Activated T-cell treated with anti-CD3 and anti-CD28 coated beads, Interleukin-2, amount 50 U/mL, for 72 hours (primary cell): ENCODE measurements around the gene SYTL2. TPM values are rescaled to one million over a fixed set of nuclear protein-coding genes. Genes with fewer than 3 reads are reported as not detected.
"Not testable (repeated sequence)": the region's sequence is repeated elsewhere in the genome, so short reads cannot be mapped to it uniquely, and the experiment has no call there.

ENCODE experiments used
- ATAC-seq, 2 donors: fragments of 150-1000 bp; cut with Tn5 transposase; replicated peaks in 1 of 2; 2 replicates each; pipeline ENCODE4 v1.10.0; 2021; ENCODE audit warnings: moderate library complexity in 2 of 2, mild to moderate bottlenecking in 1 of 2
- DNase-seq, 2 donors: peaks; one replicate each; pipeline ENCODE4 v3.0.0; 2021 to 2022; ENCODE audit warnings: mixed read lengths in 1 of 2
- H3K27ac Mint-ChIP-seq: one replicate; pipeline ENCODE4 v1.8.0; 2022; ENCODE audit warnings: mild to moderate bottlenecking, moderate library complexity, mixed read lengths
- H3K27me3 Mint-ChIP-seq: one replicate; pipeline ENCODE4 v1.8.0; 2022; ENCODE audit warnings: low read depth, mixed read lengths
- H3K36me3 Mint-ChIP-seq, 2 donors: one replicate each; pipeline ENCODE4 v1.8.0; 2022; ENCODE audit warnings: mixed read lengths in 2 of 2, mild to moderate bottlenecking in 1 of 2; ENCODE audit not compliant: insufficient read depth in 2 of 2
- H3K4me1 Mint-ChIP-seq: one replicate; pipeline ENCODE4 v1.8.0; 2022; ENCODE audit warnings: low read depth, mixed read lengths
- H3K4me3 Mint-ChIP-seq, 2 donors: one replicate each; pipeline ENCODE4 v1.8.0; 2022; ENCODE audit warnings: mild to moderate bottlenecking in 2 of 2, mixed read lengths in 2 of 2, moderate library complexity in 2 of 2
- H3K9me3 Mint-ChIP-seq, 2 donors: one replicate each; pipeline ENCODE4 v1.8.0; 2022; ENCODE audit warnings: mixed read lengths in 2 of 2
- total RNA-seq, 2 donors: library from RNA; stranded (reverse); gene quantifications; one replicate each; pipeline ENCODE4 v1.2.3, GENCODE V29; 2022

SYTL2 gene, protein sequence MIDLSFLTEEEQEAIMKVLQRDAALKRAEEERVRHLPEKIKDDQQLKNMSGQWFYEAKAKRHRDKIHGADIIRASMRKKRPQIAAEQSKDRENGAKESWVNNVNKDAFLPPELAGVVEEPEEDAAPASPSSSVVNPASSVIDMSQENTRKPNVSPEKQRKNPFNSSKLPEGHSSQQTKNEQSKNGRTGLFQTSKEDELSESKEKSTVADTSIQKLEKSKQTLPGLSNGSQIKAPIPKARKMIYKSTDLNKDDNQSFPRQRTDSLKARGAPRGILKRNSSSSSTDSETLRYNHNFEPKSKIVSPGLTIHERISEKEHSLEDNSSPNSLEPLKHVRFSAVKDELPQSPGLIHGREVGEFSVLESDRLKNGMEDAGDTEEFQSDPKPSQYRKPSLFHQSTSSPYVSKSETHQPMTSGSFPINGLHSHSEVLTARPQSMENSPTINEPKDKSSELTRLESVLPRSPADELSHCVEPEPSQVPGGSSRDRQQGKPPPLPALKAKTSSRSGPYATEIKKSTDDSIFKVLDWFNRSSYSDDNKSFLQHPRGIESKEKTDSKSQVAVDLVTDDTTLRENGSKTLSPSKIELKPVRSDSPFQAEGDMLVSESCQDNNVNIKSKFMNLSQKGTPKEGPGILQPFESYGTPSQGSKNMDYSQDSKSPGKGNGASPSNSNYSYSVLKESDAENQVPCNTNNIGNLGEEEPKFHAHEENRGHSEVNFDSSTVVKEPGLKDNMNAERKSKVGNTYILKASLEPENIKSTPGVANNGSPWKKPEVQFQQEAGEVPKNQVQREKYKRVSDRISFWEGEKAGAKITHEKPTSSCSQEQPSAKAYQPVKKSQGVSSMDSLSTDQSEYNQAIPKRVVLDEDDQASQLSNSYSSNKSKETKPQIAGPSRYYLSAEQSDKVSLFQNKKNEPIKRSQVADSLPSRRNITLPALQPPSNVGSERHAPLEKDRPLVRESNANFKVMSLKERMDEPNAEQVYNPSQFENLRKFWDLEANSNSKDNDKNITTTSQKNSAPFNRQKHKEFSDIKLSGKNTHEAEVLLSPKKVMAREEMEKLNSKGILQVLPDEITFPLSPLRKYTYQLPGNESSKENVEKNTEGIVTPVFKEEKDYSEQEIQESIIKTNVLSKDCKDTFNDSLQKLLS (N-terminal part only)
- 10 to 100 TPM; 34.4 to 40.1 TPM for total RNA-seq

DNA sequence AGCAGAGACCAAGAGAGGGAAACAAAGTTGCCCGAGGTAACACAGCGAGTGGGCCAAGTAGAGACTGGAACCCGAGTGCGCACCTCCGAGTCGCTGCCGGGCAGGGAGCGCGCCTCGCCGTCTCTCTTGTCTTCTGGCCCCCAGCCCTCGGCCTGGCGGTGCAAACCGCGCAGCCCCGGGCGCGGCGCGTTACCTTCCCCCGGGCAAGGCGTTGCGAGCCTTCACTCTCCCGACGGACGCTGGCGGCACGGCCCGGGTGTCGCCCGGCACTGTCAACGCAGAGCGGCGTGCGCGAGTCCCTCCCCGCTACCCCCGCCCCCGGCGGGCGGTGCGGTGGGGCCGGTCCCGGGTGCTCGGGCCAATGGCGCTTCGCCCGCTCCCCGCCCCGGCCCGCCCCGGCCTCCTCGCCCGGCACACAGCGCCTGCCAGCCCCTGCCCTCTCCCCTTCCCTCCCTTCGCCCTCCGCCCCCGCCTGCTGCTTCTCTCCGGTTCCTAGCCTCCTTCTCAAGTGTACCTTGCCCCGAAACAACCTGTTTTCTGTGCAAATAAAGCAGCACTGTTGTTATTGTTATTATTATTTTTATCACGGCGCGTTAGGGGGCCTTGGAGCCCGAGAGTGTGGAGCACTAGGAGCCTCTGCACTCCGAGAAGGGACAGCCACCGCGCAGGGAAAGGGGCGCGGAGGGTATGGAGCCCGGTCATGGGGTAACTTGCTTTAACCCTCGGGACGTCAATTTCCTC, at the start of gene SYTL2:
Gene SYTL2 (minus strand): TSS at position 271 of the 741 bp plus-strand sequence. CDS start 53,416 bp downstream, outside the sequence.
- peaks cover 37% of the 10 kb centered on the region for H3K4me1 Mint-ChIP-seq
- peak; percentile 97 for ATAC-seq
- H3K4me3 Mint-ChIP-seq: peak within 1 kb of the TSS; percentile 87 to 96
- H3K9me3 Mint-ChIP-seq: no peaks in the 10 kb centered on the region
- H3K27me3 Mint-ChIP-seq: peaks cover 11% of the 10 kb centered on the region
- DNase-seq: peak; percentile 85 to 88
- peak within 1 kb of the TSS; percentile 89 for H3K27ac Mint-ChIP-seq
- peaks cover 0 to 1% of the 10 kb centered on the region in 2 donors for H3K36me3 Mint-ChIP-seq

DNA sequence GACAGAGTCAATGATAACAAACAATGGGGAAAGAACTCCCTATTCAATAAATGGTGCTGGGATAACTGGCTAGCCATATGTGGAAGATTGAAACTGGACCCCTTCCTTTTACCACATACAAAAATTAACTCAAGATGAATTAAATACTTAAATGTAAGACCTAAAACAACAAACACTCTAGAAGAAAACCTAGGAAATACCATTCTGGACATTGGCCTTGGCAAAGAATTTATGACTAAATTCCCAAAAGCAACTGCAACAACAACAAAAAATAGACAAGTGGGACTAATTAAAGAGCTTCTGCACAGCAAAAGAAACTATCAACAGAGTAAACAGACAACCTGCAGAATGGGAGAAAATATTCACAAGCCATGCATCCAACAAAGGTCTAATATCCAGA, 48.6 kb upstream of the SYTL2 start:
- H3K27ac Mint-ChIP-seq, DNase-seq, H3K27me3 Mint-ChIP-seq, H3K9me3 Mint-ChIP-seq, H3K4me1 Mint-ChIP-seq, H3K36me3 Mint-ChIP-seq, ATAC-seq, H3K4me3 Mint-ChIP-seq: not testable (repeated sequence)

DNA sequence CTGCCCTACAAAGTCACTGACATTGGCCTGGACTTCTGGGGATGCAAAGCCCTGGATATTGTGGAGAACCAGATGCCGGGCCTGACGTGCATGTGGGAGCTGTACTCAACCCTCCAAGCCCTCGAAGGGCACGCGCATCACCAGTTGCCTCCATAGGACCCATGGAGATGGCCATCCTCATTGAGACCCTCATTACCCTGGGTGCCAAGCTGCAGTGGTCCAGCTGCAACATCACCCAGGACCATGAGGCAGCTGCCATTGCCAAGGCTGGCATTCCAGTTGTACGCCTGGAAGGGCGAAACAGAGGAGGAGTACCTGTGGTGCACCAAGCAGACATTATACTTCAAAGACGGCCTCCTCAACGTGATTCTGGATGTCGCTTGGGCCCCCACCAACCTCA, 46.2 kb upstream of the SYTL2 start:
- Mint-ChIP-seq H3K9me3 (no peaks in the 10 kb centered on the region), H3K36me3 (peaks cover 2 to 3% of the 10 kb centered on the region in 2 donors), H3K27ac (no peak overlapping the region), H3K4me3 (no peak overlapping the region), H3K27me3 (no peaks in the 10 kb centered on the region), H3K4me1 (peaks cover 20% of the 10 kb centered on the region)
- DNase-seq (no peak), ATAC-seq (no peak)

DNA sequence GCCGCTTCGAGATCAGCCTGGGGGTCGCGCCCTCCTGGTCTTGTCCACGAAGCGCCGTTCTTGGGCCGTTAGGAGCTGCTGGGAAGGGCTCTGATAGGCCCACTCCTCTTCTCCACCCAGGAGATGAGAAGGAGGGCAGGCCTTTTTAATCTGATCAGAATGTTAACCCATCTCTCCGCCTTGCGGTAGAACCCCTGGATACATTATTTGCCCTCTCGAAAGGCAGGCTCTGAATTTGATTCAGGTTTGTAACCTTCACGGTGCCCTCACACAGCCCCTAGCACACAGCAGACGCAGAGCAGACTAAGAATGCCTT, 44.4 kb upstream of the SYTL2 start, which contains the start of gene CCDC83:
Gene CCDC83 (plus strand): TSS at position 43 of the 316 bp plus-strand sequence. CDS start 9,741 bp downstream, outside the sequence.
- H3K27me3 Mint-ChIP-seq: no peaks in the 10 kb centered on the region
- peaks cover 2 to 5% of the 10 kb centered on the region in 2 donors for H3K36me3 Mint-ChIP-seq
- H3K4me3 Mint-ChIP-seq: peak within 1 kb of the TSS; percentile 81 to 96
- ATAC-seq: no peak
- DNase-seq: no peak
- no peaks in the 10 kb centered on the region for H3K9me3 Mint-ChIP-seq
- peaks cover 20% of the 10 kb centered on the region for H3K4me1 Mint-ChIP-seq
- H3K27ac Mint-ChIP-seq: peak within 1 kb of the TSS; percentile 92

DNA sequence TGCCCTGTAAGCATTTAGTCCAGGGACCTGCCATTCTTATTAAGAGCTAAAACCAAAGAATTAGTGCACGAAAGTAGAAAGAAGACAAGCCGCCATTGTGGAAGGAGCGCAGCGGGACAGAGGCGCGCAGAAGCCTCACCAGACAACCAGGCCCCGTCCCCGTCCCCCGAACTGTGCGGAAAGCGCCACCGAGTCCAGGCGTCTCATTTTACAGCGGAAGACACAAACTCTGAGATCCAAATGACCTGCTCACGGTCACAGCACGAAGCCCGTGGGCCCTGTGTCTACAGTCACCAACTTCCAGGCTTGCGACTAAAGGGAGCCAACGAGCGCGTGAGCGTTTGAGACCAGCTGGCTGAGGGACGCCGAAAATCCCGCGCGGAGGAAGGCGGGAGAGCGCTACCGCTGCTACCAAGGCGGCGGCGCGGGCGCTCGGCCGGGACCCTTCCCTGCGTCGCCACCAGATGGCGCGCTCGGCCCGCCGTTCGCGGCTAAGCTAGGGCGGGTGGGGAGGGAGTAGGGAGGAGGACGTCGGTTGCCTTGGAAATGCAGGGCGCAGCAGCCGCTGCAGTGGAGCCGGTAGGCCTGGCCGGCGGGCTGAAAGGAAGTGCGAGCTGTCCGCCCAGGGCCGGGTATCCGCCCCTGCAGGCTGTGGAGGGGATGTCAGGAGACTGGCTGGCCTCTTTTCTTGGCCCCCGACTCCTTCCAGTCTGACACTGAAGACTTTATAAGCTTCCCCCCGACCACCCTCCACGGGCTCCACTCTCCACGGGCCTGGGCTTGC, 43.8 kb upstream of the SYTL2 start:
- Mint-ChIP-seq H3K4me1 (peaks cover 20% of the 10 kb centered on the region), H3K36me3 (peaks cover 3 to 7% of the 10 kb centered on the region in 2 donors), H3K9me3 (peaks cover 0 to 2% of the 10 kb centered on the region in 2 donors), H3K4me3 (peak overlapping the region; percentile 81 to 96), H3K27me3 (no peaks in the 10 kb centered on the region), H3K27ac (peak overlapping the region; percentile 92)
- peak; percentile 91 to 96 for DNase-seq
- peak; percentile 95 for ATAC-seq

DNA sequence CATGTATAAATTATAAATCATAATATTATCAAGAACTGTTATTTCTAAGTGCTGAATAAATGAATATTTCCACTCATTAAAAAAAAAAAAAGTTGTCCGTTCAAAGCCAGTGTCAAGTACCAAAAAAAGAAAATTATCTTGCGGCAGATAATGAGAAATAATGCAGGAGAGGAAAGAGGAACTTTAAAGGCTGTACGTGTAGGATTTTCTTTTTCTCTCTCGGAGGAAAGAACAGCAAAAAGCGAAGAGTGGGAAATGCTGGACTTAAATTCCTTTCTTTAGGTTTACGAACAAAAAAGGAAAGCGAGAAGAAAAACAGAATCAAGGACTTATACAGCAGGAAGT, 43.2 kb upstream of the SYTL2 start:
- H3K4me1 Mint-ChIP-seq: peaks cover 20% of the 10 kb centered on the region
- DNase-seq (no peak), ATAC-seq (no peak)
- H3K9me3 Mint-ChIP-seq: peaks cover 0 to 2% of the 10 kb centered on the region in 2 donors
- peak overlapping the region; percentile 81 to 96 for H3K4me3 Mint-ChIP-seq
- H3K27ac Mint-ChIP-seq: peak overlapping the region; percentile 92
- H3K36me3 Mint-ChIP-seq: peaks cover 3 to 7% of the 10 kb centered on the region in 2 donors
- no peaks in the 10 kb centered on the region for H3K27me3 Mint-ChIP-seq

DNA sequence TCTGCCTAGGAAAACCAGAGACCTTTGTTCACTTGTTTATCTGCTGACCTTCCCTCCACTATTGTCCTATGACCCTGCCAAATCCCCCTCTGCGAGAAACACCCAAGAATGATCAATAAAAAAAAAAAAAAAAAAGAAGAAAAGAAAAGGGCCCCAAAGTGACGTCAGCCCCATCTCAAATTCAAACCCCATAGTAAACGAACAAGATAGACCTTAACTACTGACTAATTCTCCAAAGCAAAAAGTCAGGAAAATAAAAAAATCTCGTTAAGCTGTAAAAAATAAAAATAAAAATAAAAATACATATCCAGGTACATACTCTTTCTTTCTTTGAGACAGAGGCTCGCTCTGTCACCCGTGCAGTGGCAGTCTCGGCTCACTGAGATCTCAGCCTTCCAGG, 42.6 kb upstream of the SYTL2 start:
- not testable (repeated sequence) for DNase-seq, H3K27ac Mint-ChIP-seq, ATAC-seq, H3K36me3 Mint-ChIP-seq, H3K9me3 Mint-ChIP-seq, H3K27me3 Mint-ChIP-seq
- Mint-ChIP-seq H3K4me3 (peak overlapping the region in 1 of 2 donors; percentile 81), H3K4me1 (peaks cover 20% of the 10 kb centered on the region)

DNA sequence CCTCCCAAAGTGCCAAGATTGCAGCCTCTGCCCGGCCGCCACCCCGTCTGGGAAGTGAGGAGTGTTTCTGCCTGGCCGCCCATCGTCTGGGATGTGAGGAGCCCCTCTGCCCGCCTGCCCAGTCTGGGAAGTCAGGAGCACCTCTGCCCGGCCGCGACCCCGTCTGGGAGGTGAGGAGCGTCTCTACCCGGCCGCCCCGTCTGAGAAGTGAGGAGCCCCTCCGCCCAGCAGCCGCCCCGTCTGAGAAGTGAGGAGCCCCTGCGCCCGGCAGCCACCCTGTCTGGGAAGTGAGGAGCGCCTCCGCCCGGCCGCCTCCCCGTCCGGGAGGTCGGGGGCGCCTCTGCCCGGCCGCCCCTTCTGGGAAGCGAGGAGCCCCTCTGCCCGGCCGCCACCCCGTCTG, 41.8 kb upstream of the SYTL2 start:
- not testable (repeated sequence) for H3K27me3 Mint-ChIP-seq, H3K36me3 Mint-ChIP-seq, ATAC-seq, H3K9me3 Mint-ChIP-seq, DNase-seq, H3K27ac Mint-ChIP-seq, H3K4me3 Mint-ChIP-seq
- H3K4me1 Mint-ChIP-seq: peaks cover 20% of the 10 kb centered on the region

DNA sequence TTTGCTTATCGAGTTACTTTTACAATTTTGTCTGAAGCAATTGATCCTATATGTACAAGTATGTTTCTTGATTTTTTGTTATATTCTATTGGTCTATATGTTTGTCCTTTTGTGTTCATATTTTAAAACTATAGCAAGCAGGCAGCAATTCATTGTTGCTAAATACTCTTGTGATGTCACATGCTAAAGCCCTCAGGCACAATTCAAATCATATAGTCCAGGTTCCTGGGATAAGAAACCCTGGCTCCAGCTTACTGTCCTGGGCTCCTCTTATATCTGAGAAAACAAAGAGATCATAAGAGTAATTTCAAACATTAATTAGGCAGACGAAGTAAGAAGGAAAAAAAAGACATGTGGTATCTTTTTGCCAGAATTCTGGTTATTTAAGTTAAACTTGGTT, 37.6 kb upstream of the SYTL2 start:
- Mint-ChIP-seq H3K4me3 (no peak overlapping the region), H3K4me1 (peaks cover 15% of the 10 kb centered on the region), H3K9me3 (peaks cover 0 to 2% of the 10 kb centered on the region in 2 donors), H3K36me3 (peaks cover 3 to 7% of the 10 kb centered on the region in 2 donors), H3K27ac (no peak overlapping the region), H3K27me3 (no peaks in the 10 kb centered on the region)
- DNase-seq: no peak
- no peak for ATAC-seq

DNA sequence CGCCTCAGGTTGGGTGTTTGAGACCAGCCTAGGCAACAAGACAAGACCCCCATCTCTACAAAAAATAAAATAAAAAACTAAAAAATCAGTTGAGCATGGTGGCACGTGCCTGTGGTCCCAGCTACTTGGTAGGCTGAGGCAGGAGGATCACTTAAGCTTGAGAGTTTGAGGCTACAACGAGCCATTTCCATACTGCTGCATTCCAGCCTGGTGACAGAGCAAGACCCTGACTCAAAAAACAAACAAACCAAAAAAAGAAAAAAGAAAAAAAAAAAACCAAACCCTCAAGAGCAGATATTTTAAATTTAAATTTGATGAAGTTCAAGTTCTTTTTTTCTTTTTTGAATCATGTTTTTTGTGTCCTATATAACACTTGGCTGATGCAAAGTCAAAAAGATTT, 37.1 kb upstream of the SYTL2 start:
- no peak overlapping the region for H3K27ac Mint-ChIP-seq
- ATAC-seq (no peak), DNase-seq (no peak)
- peaks cover 14% of the 10 kb centered on the region for H3K4me1 Mint-ChIP-seq
- H3K36me3 Mint-ChIP-seq: peaks cover 2 to 7% of the 10 kb centered on the region in 2 donors
- no peak overlapping the region for H3K4me3 Mint-ChIP-seq
- peaks cover 0 to 2% of the 10 kb centered on the region in 2 donors for H3K9me3 Mint-ChIP-seq
- H3K27me3 Mint-ChIP-seq: no peaks in the 10 kb centered on the region

DNA sequence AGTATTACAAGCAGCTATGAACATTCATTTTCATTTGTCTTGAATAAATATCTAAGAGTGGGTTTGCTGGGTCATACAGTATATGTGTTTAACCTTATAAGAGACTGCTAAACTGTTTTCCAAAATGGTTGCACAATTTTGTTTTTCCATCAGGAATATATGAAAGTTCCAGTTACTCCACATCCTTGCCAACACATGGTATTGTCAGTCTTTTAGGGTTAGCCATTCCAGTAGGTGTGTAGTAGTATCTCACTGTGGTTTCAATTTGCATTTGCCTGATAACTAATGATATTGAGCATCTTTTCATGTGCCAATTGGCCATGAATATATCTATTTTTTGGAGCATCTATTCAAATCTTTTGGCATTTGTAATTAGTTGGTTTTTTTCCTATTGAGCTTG, 36.5 kb upstream of the SYTL2 start:
- H3K36me3 Mint-ChIP-seq: peaks cover 2 to 7% of the 10 kb centered on the region in 2 donors
- no peak for DNase-seq
- peaks cover 0 to 4% of the 10 kb centered on the region in 2 donors for H3K9me3 Mint-ChIP-seq
- no peaks in the 10 kb centered on the region for H3K27me3 Mint-ChIP-seq
- no peak overlapping the region for H3K27ac Mint-ChIP-seq
- ATAC-seq: no peak
- peaks cover 14% of the 10 kb centered on the region for H3K4me1 Mint-ChIP-seq
- H3K4me3 Mint-ChIP-seq: no peak overlapping the region
